H54 (cell line): ENCODE measurements around the gene PLEKHA4.

ENCODE experiments used
- DNase-seq: peaks from one replicate; pipeline ENCODE4 v3.0.0; 2011; ENCODE audit warnings: low spot score, mixed read lengths; ENCODE audit not compliant: insufficient read length
- FAIRE-seq: peaks from 3 replicates; lab custom pipeline; 2011; peaks lifted over from hg19 to GRCh38; lab: Jason Lieb, UNC
- POLR2A ChIP-seq: IDR thresholded peaks from 2 replicates; pipeline ENCODE4 v1.6.1; 2011; ENCODE audit warnings: low read depth, mild to moderate bottlenecking, low read length

Gene PLEKHA4

GRCh38 chr19:48815870-48816501 lies 52.4 kb downstream of the PLEKHA4 start:
- FAIRE-seq = no peak
- no peak for TF ChIP-seq POLR2A
- DNase-seq = no peak

- DNase-seq = no peak
- no peak for TF ChIP-seq POLR2A
- FAIRE-seq = no peak
These were observed 53.5 kb downstream of the PLEKHA4 start for GRCh38 chr19:48814895-48815294.

- TF ChIP-seq POLR2A = no peak
These were observed 55.1 kb downstream of the PLEKHA4 start for GRCh38 chr19:48813123-48813913.

GRCh38 chr19:48812094-48812929 lies 56.1 kb downstream of the PLEKHA4 start:
- no peak for TF ChIP-seq POLR2A
- no peak for FAIRE-seq
- peak; percentile 70 for DNase-seq

More at GRCh38 chr19:48813123-48813913, 55.1 kb downstream of the PLEKHA4 start:
- FAIRE-seq = no peak
- no peak for DNase-seq

GRCh38 chr19:48810151-48810550 lies 58.3 kb downstream of the PLEKHA4 start:
- no peak for FAIRE-seq
- no peak for TF ChIP-seq POLR2A

GRCh38 chr19:48807590-48808308 lies 60.7 kb downstream of the PLEKHA4 start:
- no peak for TF ChIP-seq POLR2A
- FAIRE-seq = no peak
- no peak for DNase-seq

More at GRCh38 chr19:48810151-48810550, 58.3 kb downstream of the PLEKHA4 start:
- no peak for DNase-seq

GRCh38 chr19:48806818-48807589 lies 61.4 kb downstream of the PLEKHA4 start:
- DNase-seq = no peak
- no peak for FAIRE-seq
- TF ChIP-seq POLR2A = no peak

- FAIRE-seq = no peak
- no peak for DNase-seq
- TF ChIP-seq POLR2A = no peak
These were observed 61.9 kb downstream of the PLEKHA4 start for GRCh38 chr19:48806518-48806817.

GRCh38 chr19:48805452-48805851 lies 63.0 kb downstream of the PLEKHA4 start:
- FAIRE-seq (no peak), DNase-seq (no peak)
- no peak for TF ChIP-seq POLR2A

GRCh38 chr19:48804496-48804895 lies 63.9 kb downstream of the PLEKHA4 start:
- TF ChIP-seq POLR2A = no peak
- no peak for FAIRE-seq
- DNase-seq = no peak

GRCh38 chr19:48802623-48803022 lies 65.8 kb downstream of the PLEKHA4 start:
- TF ChIP-seq POLR2A = no peak
- FAIRE-seq (no peak), DNase-seq (no peak)

- FAIRE-seq = no peak
- no peak for DNase-seq
- TF ChIP-seq POLR2A = no peak
These were observed 68.8 kb downstream of the PLEKHA4 start for GRCh38 chr19:48799358-48800300.
